ENCODE results near the gene XDH. TPM values are rescaled to one million over a fixed set of nuclear protein-coding genes. Genes with fewer than 3 reads are reported as not detected.

Gene XDH
- polyA plus RNA-seq, 1 experiment: 0.35 TPM

GRCh38 chr2:31428001-31428418 is 13.5 kb upstream of the XDH start:
- Histone ChIP-seq H3K4me3 (ENCODE audit: low read depth, low read length) (no peak overlapping the region), H3K27me3 (ENCODE audit: control insufficient read depth, insufficient read depth, low read length) (no peaks in the 10 kb centered on the region), H3K9me3 (ENCODE audit: control insufficient read depth, insufficient read depth, low read length) (no peaks in the 10 kb centered on the region), H3K27ac (ENCODE audit: low read depth, low read length) (no peak overlapping the region)
- CTCF ChIA-PET: no interaction called here
- TF ChIP-seq CTCF (IDR thresholded peaks at IDR 0.05; ENCODE audit: low read depth, low read length): peak; percentile 20; the same call in 1 of the 2 replicates
- no peak for DNase-seq (ENCODE audit: low read depth, low spot score)
- POLR2A ChIA-PET: no interaction called here

- Histone ChIP-seq H3K27me3 (ENCODE audit: control insufficient read depth, insufficient read depth, low read length) (no peaks in the 10 kb centered on the region), H3K27ac (ENCODE audit: low read depth, low read length) (no peak overlapping the region), H3K4me3 (ENCODE audit: low read depth, low read length) (no peak overlapping the region), H3K9me3 (ENCODE audit: control insufficient read depth, insufficient read depth, low read length) (no peaks in the 10 kb centered on the region)
- DNase-seq (ENCODE audit: low read depth, low spot score): no peak
- TF ChIP-seq CTCF (IDR thresholded peaks at IDR 0.05; ENCODE audit: low read depth, low read length): no peak
- ChIA-PET POLR2A (no interaction called here), CTCF (no interaction called here)
These were observed 11.6 kb upstream of the XDH start for GRCh38 chr2:31426096-31426495.

GRCh38 chr2:31421634-31422033 is 7.1 kb upstream of the XDH start:
- POLR2A ChIA-PET: no interaction called here
- no peak for TF ChIP-seq CTCF (IDR thresholded peaks at IDR 0.05; ENCODE audit: low read depth, low read length)
- Histone ChIP-seq H3K27me3 (ENCODE audit: control insufficient read depth, insufficient read depth, low read length) (no peaks in the 10 kb centered on the region), H3K9me3 (ENCODE audit: control insufficient read depth, insufficient read depth, low read length) (peaks cover 5% of the 10 kb centered on the region; the same call in 1 of the 2 replicates), H3K27ac (ENCODE audit: low read depth, low read length) (no peak overlapping the region), H3K4me3 (ENCODE audit: low read depth, low read length) (no peak overlapping the region)
- CTCF ChIA-PET: no interaction called here
- no peak for DNase-seq (ENCODE audit: low read depth, low spot score)

DNA sequence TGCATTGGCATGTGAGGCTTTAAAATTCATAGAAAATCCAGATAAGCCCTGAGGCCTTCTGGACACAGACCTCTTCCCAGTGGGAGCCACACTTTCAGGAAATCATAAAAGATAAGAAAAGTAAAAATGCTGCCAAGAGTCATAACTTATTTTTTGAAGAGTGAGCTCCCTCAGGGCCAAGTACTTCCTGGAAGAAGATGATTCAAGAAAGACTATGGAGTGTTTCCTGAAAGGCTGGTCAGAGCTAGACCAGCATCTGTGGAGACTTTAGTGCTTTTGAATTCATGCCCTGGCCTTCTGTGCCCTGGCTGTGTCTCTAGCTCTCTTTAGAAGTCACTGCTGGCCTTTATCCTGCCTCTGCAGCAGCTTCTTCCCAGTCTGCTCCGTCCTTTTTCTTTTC is 6.4 kb upstream of the XDH start:
- DNase-seq (ENCODE audit: low read depth, low spot score): no peak
- CTCF ChIA-PET: no interaction called here
- POLR2A ChIA-PET: no interaction called here
- Histone ChIP-seq H3K9me3 (ENCODE audit: control insufficient read depth, insufficient read depth, low read length) (peaks cover 5% of the 10 kb centered on the region; the same call in 1 of the 2 replicates), H3K27ac (ENCODE audit: low read depth, low read length) (no peak overlapping the region), H3K4me3 (ENCODE audit: low read depth, low read length) (no peak overlapping the region), H3K27me3 (ENCODE audit: control insufficient read depth, insufficient read depth, low read length) (no peaks in the 10 kb centered on the region)
- no peak for TF ChIP-seq CTCF (IDR thresholded peaks at IDR 0.05; ENCODE audit: low read depth, low read length)

DNA sequence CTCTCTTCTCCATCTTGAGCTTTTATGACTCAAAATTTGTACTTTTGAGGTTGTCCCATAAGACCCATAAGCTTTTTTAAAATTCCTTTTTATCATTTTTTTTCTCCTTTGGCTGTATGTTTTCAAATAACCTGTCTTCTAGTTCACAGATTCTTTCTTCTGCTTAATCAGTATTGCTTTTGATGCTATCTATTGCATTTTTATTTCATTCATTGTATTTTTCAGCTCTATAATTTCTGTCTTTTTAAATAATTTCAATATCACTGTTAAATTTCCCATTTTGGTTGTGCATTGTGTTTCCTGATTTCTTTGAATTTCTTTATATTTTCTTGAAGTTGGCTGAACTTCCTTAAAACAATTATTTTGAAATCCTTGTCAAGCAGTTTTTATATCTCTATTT is 4.8 kb upstream of the XDH start:
- ChIA-PET CTCF (interaction anchor here (1.5 kb wide), 1 partner anchor 86 kb away, joined by 3 read pairs; no protein-coding TSS in a partner anchor), POLR2A (interaction anchor here (0.6 kb wide), 1 partner anchor 21 kb away, joined by 3 read pairs; no protein-coding TSS in a partner anchor)
- no peak for TF ChIP-seq CTCF (IDR thresholded peaks at IDR 0.05; ENCODE audit: low read depth, low read length)
- Histone ChIP-seq H3K4me3 (ENCODE audit: low read depth, low read length) (no peak overlapping the region), H3K27ac (ENCODE audit: low read depth, low read length) (no peak overlapping the region), H3K9me3 (ENCODE audit: control insufficient read depth, insufficient read depth, low read length) (peaks cover 5% of the 10 kb centered on the region; the same call in 1 of the 2 replicates), H3K27me3 (ENCODE audit: control insufficient read depth, insufficient read depth, low read length) (peaks cover 2% of the 10 kb centered on the region)
- no peak for DNase-seq (ENCODE audit: low read depth, low spot score)

All from AG04450 (cell line).